ENCODE data around the gene THBD. TPM values are rescaled to one million over a fixed set of nuclear protein-coding genes. Genes with fewer than 3 reads are reported as not detected.

THBD gene
- total RNA-seq, 1 donor from 2014 or later = 22.7 TPM

GRCh38 chr20:22999756-23000155 is 49.7 kb downstream of the THBD start:
- no peak overlapping the region for H2AFZ ChIP-seq (ENCODE audit: low read depth, low read length)
- no peaks in the 10 kb centered on the region for H3K9me3 ChIP-seq (ENCODE audit: insufficient read depth, low read depth, low read length)

GRCh38 chr20:22998476-22998875 is 51.0 kb downstream of the THBD start:
- no peak overlapping the region for H3K27ac Mint-ChIP-seq (ENCODE audit: unreplicated experiment)
- no peak for FAIRE-seq
- no peak overlapping the region for H3K4me3 Mint-ChIP-seq (ENCODE audit: unreplicated experiment)
- H3K79me2 ChIP-seq (ENCODE audit: insufficient read depth, low read length) = no peaks in the 10 kb centered on the region
- TF ChIP-seq EZH2 (IDR thresholded peaks at IDR 0.05; ENCODE audit: insufficient read depth, low read length) (no peak), CTCF (IDR thresholded peaks at IDR 0.05; ENCODE audit: insufficient read depth, low read depth, low read length) (no peak)
- no peaks in the 10 kb centered on the region for H4K20me1 ChIP-seq (ENCODE audit: insufficient read depth, low read length)
- no peak overlapping the region for H3K27ac ChIP-seq (ENCODE audit: low read depth, low read length)
- no peak for DNase-seq (ENCODE audit: low read depth)
- H3K36me3 ChIP-seq (ENCODE audit: insufficient read depth, low read length) = no peaks in the 10 kb centered on the region
- no peak overlapping the region for H3K4me3 ChIP-seq (ENCODE audit: insufficient read depth, low read depth, low read length)
- H2AFZ ChIP-seq (ENCODE audit: low read depth, low read length) = no peak overlapping the region
- peaks cover 6% of the 10 kb centered on the region for H3K9me3 Mint-ChIP-seq (ENCODE audit: unreplicated experiment)
- no peak overlapping the region for H3K9ac ChIP-seq (ENCODE audit: low read length)
- peaks cover 12% of the 10 kb centered on the region for H3K27me3 Mint-ChIP-seq (ENCODE audit: low read depth, unreplicated experiment)
- H3K9me3 ChIP-seq (ENCODE audit: insufficient read depth, low read depth, low read length) = peaks cover 6% of the 10 kb centered on the region
- no peaks in the 10 kb centered on the region for H3K4me1 Mint-ChIP-seq (ENCODE audit: low read depth, unreplicated experiment)
- peaks cover 2% of the 10 kb centered on the region for H3K36me3 Mint-ChIP-seq (ENCODE audit: low read depth, unreplicated experiment)
- no peaks in the 10 kb centered on the region for H3K4me1 ChIP-seq (ENCODE audit: insufficient read depth, low read length)
- H3K4me2 ChIP-seq (ENCODE audit: low read length) = no peak overlapping the region
- no peaks in the 10 kb centered on the region for H3K27me3 ChIP-seq (ENCODE audit: insufficient read depth, low read length)

More at GRCh38 chr20:22999756-23000155, 49.7 kb downstream of the THBD start:
- no peak overlapping the region for H3K4me2 ChIP-seq (ENCODE audit: low read length)
- no peak for FAIRE-seq
- TF ChIP-seq EZH2 (IDR thresholded peaks at IDR 0.05; ENCODE audit: insufficient read depth, low read length) = no peak
- no peak for TF ChIP-seq CTCF (IDR thresholded peaks at IDR 0.05; ENCODE audit: insufficient read depth, low read depth, low read length)
- H3K27me3 ChIP-seq (ENCODE audit: insufficient read depth, low read length) = no peaks in the 10 kb centered on the region
- no peak overlapping the region for H3K4me3 ChIP-seq (ENCODE audit: insufficient read depth, low read depth, low read length)
- DNase-seq (ENCODE audit: low read depth) = no peak
- peaks cover 16% of the 10 kb centered on the region for H3K27me3 Mint-ChIP-seq (ENCODE audit: low read depth, unreplicated experiment)
- H3K36me3 ChIP-seq (ENCODE audit: insufficient read depth, low read length) = no peaks in the 10 kb centered on the region
- H3K27ac ChIP-seq (ENCODE audit: low read depth, low read length) = no peak overlapping the region
- peaks cover 3% of the 10 kb centered on the region for H3K9me3 Mint-ChIP-seq (ENCODE audit: unreplicated experiment)
- H3K27ac Mint-ChIP-seq (ENCODE audit: unreplicated experiment) = no peak overlapping the region
- H3K4me3 Mint-ChIP-seq (ENCODE audit: unreplicated experiment) = no peak overlapping the region
- H3K4me1 ChIP-seq (ENCODE audit: insufficient read depth, low read length) = no peaks in the 10 kb centered on the region
- no peaks in the 10 kb centered on the region for H3K4me1 Mint-ChIP-seq (ENCODE audit: low read depth, unreplicated experiment)
- H3K79me2 ChIP-seq (ENCODE audit: insufficient read depth, low read length) = no peaks in the 10 kb centered on the region
- no peak overlapping the region for H3K9ac ChIP-seq (ENCODE audit: low read length)
- no peaks in the 10 kb centered on the region for H3K36me3 Mint-ChIP-seq (ENCODE audit: low read depth, unreplicated experiment)
- no peaks in the 10 kb centered on the region for H4K20me1 ChIP-seq (ENCODE audit: insufficient read depth, low read length)

GRCh38 chr20:22995923-22996322 is 53.5 kb downstream of the THBD start:
- H2AFZ ChIP-seq (ENCODE audit: low read depth, low read length) = no peak overlapping the region
- H3K4me2 ChIP-seq (ENCODE audit: low read length) = no peak overlapping the region
- no peaks in the 10 kb centered on the region for H3K27me3 ChIP-seq (ENCODE audit: insufficient read depth, low read length)
- Mint-ChIP-seq H3K4me3 (ENCODE audit: unreplicated experiment) (no peak overlapping the region), H3K27ac (ENCODE audit: unreplicated experiment) (no peak overlapping the region), H3K9me3 (ENCODE audit: unreplicated experiment) (peaks cover 13% of the 10 kb centered on the region), H3K27me3 (ENCODE audit: low read depth, unreplicated experiment) (peaks cover 18% of the 10 kb centered on the region), H3K36me3 (ENCODE audit: low read depth, unreplicated experiment) (peaks cover 2% of the 10 kb centered on the region), H3K4me1 (ENCODE audit: low read depth, unreplicated experiment) (no peaks in the 10 kb centered on the region)
- no peak for TF ChIP-seq EZH2 (IDR thresholded peaks at IDR 0.05; ENCODE audit: insufficient read depth, low read length)
- TF ChIP-seq CTCF (IDR thresholded peaks at IDR 0.05; ENCODE audit: insufficient read depth, low read depth, low read length) = no peak
- H3K27ac ChIP-seq (ENCODE audit: low read depth, low read length) = no peak overlapping the region
- H3K4me1 ChIP-seq (ENCODE audit: insufficient read depth, low read length) = no peaks in the 10 kb centered on the region
- H3K36me3 ChIP-seq (ENCODE audit: insufficient read depth, low read length) = no peaks in the 10 kb centered on the region
- peaks cover 6% of the 10 kb centered on the region for H3K9me3 ChIP-seq (ENCODE audit: insufficient read depth, low read depth, low read length)
- no peak for FAIRE-seq
- DNase-seq (ENCODE audit: low read depth) = no peak
- no peaks in the 10 kb centered on the region for H3K79me2 ChIP-seq (ENCODE audit: insufficient read depth, low read length)
- H4K20me1 ChIP-seq (ENCODE audit: insufficient read depth, low read length) = no peaks in the 10 kb centered on the region
- H3K4me3 ChIP-seq (ENCODE audit: insufficient read depth, low read depth, low read length) = no peak overlapping the region
- no peak overlapping the region for H3K9ac ChIP-seq (ENCODE audit: low read length)

Other genes starting within 250 kb of the THBD start
- not detected in 2 replicates for gene SSTR4, start 14.4 kb downstream of the THBD start, total RNA-seq
- 0.02 TPM in 1 of 2 replicates, not detected in the other for gene CD93, start 36.7 kb upstream of the THBD start, total RNA-seq